Kidney (tissue), 14 donors: Measurements from ENCODE around the gene CALCOCO2. TPM values are rescaled to one million over a fixed set of nuclear protein-coding genes. Genes with fewer than 3 reads are reported as not detected.
A peak's percentile ranks its signal among the peaks of the same experiment; 100 is the strongest.

ENCODE experiments used
- DNase-seq, 5 donors: peaks; one replicate each; pipeline ENCODE4 v3.0.0-alpha.2; 2013 to 2020
- FAIRE-seq: peaks from 2 replicates; lab custom pipeline; 2012; peaks lifted over from hg19 to GRCh38; lab: Jason Lieb, UNC
- H3K27ac ChIP-seq, 2 donors: one replicate each; pipeline ENCODE4 v1.7.0; 2013; ENCODE audit warnings: low read depth in 2 of 2, low read length in 2 of 2, inconsistent platforms in 1 of 2
- H3K27me3 ChIP-seq: one replicate; pipeline ENCODE4 v1.7.1; 2013; ENCODE audit warnings: low read length, inconsistent platforms; ENCODE audit not compliant: control insufficient read depth, insufficient read depth
- H3K36me3 ChIP-seq, 3 donors: one replicate each; pipeline versions ENCODE4 v1.7.0 to v1.7.1; 2013; ENCODE audit warnings: low read length in 3 of 3, control low read depth in 1 of 3, inconsistent platforms in 1 of 3; ENCODE audit not compliant: insufficient read depth in 3 of 3, control insufficient read depth in 2 of 3
- H3K4me1 ChIP-seq, 3 donors: one replicate each; pipeline versions ENCODE4 v1.7.0 to v1.7.1; 2013; ENCODE audit warnings: low read length in 3 of 3, inconsistent platforms in 1 of 3, low read depth in 1 of 3; ENCODE audit not compliant: control insufficient read depth in 2 of 3, insufficient read depth in 2 of 3
- H3K4me3 ChIP-seq, 3 donors: one replicate each; pipeline versions ENCODE4 v1.7.0 to v1.8.1; 2013; ENCODE audit warnings: low read length in 3 of 3, control low read depth in 1 of 3, inconsistent platforms in 1 of 3
- H3K9ac ChIP-seq, 3 donors: one replicate each; pipeline versions ENCODE4 v1.7.0 to v1.7.1; 2013; ENCODE audit warnings: low read length in 3 of 3, control low read depth in 1 of 3, inconsistent platforms in 1 of 3
- H3K9me3 ChIP-seq, 3 donors: one replicate each; pipeline versions ENCODE4 v1.7.0 to v1.7.1; 2013; ENCODE audit warnings: low read length in 3 of 3, control low read depth in 1 of 3, inconsistent platforms in 1 of 3; ENCODE audit not compliant: control insufficient read depth in 2 of 3, insufficient read depth in 1 of 3
- intact Hi-C: fragments of 100-400 bp; cut with DNase I; formaldehyde crosslinking; loops from one replicate; pipeline ENCODE4 v1.11.1; 2022
- polyA plus RNA-seq: library from polyadenylated mRNA; stranded (reverse); fragments of 350-450 nt; fragmentation: Illumina TruSeq; extraction: RNeasy Lipid Tissue Mini Kit (QIAGEN cat#74804); gene quantifications from one replicate; pipeline ENCODE4 v1.2.3, GENCODE V29; 2014; ENCODE audit warnings: low read depth, low replicate concordance; ENCODE audit not compliant: insufficient read depth
- total RNA-seq: library from RNA; stranded (reverse); fragmentation: NEBNext Ultra II Directional; extraction: Animal tissue kit (Norgen Biotek cat#: 25700); gene quantifications from one replicate; pipeline ENCODE4 v1.2.1, GENCODE V29; 2021
- TF ChIP-seq, protein P1 (sequence below): IDR thresholded peaks from 3 replicates; pipeline ENCODE4 v1.5.1; 2012; ENCODE audit warnings: mild to moderate bottlenecking, moderate library complexity, borderline replicate concordance; ENCODE audit not compliant: insufficient read depth; ENCODE audit errors: extremely low read depth
- donor health status: control.
- donor health status: control.
- donor health status: control.
- donor health status: control.
- donor health status: control.
- donor health status: DM: yes; HTN: yes; CAD: no.
- donor health status: Normal renal cell carcinoma (clear cell type).

CALCOCO2 gene
- total and polyA plus RNA-seq, 2 donors from 2014 or later, result 63.6 to 157 TPM

DNA sequence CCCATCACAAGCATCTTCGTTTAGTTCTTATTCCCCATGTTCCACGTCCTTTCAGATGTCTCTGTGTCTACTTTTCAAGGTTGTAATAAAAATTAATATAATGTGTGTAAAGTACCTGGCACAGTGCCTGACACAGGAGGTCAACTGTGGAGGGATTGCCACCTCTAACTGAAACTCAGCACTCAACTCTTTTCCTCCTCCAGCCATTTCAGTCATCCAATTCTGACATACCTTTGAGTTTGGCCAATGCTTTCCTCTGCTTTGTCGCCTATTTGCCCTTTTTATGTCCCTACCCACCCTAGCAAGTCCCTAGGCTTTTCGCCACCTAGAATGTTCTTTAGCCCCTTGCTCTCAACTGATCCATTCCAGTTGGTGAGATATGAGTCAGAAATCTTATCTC is 78.9 kb downstream of the CALCOCO2 start:
- intact Hi-C loops, result no loop called here
- TF ChIP-seq, protein P1, sequence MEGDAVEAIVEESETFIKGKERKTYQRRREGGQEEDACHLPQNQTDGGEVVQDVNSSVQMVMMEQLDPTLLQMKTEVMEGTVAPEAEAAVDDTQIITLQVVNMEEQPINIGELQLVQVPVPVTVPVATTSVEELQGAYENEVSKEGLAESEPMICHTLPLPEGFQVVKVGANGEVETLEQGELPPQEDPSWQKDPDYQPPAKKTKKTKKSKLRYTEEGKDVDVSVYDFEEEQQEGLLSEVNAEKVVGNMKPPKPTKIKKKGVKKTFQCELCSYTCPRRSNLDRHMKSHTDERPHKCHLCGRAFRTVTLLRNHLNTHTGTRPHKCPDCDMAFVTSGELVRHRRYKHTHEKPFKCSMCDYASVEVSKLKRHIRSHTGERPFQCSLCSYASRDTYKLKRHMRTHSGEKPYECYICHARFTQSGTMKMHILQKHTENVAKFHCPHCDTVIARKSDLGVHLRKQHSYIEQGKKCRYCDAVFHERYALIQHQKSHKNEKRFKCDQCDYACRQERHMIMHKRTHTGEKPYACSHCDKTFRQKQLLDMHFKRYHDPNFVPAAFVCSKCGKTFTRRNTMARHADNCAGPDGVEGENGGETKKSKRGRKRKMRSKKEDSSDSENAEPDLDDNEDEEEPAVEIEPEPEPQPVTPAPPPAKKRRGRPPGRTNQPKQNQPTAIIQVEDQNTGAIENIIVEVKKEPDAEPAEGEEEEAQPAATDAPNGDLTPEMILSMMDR, result no peak
- Histone ChIP-seq H3K36me3 (peaks cover 2 to 11% (median 11%) of the 10 kb centered on the region in 3 donors), H3K4me1 (peaks cover 0 to 23% (median 16%) of the 10 kb centered on the region in 3 donors), H3K27me3 (no peaks in the 10 kb centered on the region), H3K4me3 (peak overlapping the region in 2 of 3 donors; percentile 71 to 91), H3K9ac (peak overlapping the region in 1 of 3 donors; percentile 66), H3K9me3 (no peaks in the 10 kb centered on the region), H3K27ac (peak overlapping the region in 1 of 2 donors; percentile 15)
- no peak for FAIRE-seq
- no peak for DNase-seq

DNA sequence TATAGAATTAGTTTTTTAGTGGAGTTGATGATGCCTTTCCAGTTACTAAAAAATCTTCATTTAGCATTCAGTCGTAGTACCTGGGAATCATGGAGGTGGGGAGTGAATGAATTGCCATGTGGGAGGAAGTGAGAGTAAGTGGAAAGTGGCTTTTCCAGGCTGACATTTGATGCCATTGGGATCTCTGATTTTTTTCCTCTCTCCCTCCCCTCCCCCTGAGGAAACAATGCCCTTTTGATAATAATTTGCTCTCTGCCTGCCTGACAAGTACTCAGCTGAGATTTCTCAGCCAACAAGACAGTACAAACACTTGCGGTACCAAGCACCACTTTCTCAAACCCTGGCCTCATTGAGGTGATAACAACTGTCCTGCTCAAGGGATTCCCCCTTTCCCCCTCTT is 79.5 kb downstream of the CALCOCO2 start:
- intact Hi-C loops, result no loop called here
- no peak for DNase-seq
- no peak overlapping the region for H3K9ac ChIP-seq
- H3K9me3 ChIP-seq, result no peaks in the 10 kb centered on the region
- no peak overlapping the region for H3K4me3 ChIP-seq
- H3K27me3 ChIP-seq, result no peaks in the 10 kb centered on the region
- H3K4me1 ChIP-seq, result peaks cover 0 to 25% (median 16%) of the 10 kb centered on the region in 3 donors
- no peak overlapping the region for H3K27ac ChIP-seq
- no peak for FAIRE-seq
- TF ChIP-seq, protein P1, result no peak
- peaks cover 4 to 11% (median 11%) of the 10 kb centered on the region in 3 donors for H3K36me3 ChIP-seq

DNA sequence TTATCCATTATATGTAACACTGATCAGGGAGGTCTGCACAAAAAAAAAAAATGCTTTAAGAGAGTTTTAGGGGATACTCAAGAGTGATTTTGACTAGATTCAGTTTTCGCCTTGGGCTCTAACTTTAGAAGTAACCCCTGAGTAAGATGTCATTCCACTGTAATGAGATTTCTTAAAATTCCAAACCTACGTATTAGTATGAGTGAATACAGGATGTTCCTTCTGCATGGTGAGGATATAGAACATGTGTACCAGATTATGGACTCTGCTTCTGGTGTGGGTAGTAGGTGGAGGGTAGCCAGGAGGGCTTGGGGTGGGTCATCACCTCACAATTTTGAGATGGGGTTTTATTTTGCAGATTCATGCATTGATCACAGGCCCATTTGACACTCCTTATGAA is 81.6 kb downstream of the CALCOCO2 start:
- H3K36me3 ChIP-seq, result peaks cover 6 to 16% (median 11%) of the 10 kb centered on the region in 3 donors
- FAIRE-seq (no peak), DNase-seq (no peak)
- TF ChIP-seq, protein P1, result no peak
- H3K27ac ChIP-seq, result no peak overlapping the region
- no peak overlapping the region for H3K9ac ChIP-seq
- no peaks in the 10 kb centered on the region for H3K9me3 ChIP-seq
- peaks cover 0 to 27% (median 16%) of the 10 kb centered on the region in 3 donors for H3K4me1 ChIP-seq
- no peak overlapping the region for H3K4me3 ChIP-seq
- intact Hi-C loops, result no loop called here
- H3K27me3 ChIP-seq, result no peaks in the 10 kb centered on the region

Other genes with a start within 250 kb of the CALCOCO2 start
- 99.0 TPM for gene HOXB3, start 240.8 kb upstream of the CALCOCO2 start, total RNA-seq
- gene HOXB3, start 240.8 kb upstream of the CALCOCO2 start, polyA plus RNA-seq, result 12.1 TPM
- 27.0 TPM for gene HOXB5, start 237.3 kb upstream of the CALCOCO2 start, total RNA-seq
- gene HOXB5, start 237.3 kb upstream of the CALCOCO2 start, polyA plus RNA-seq, result 12.3 TPM
- gene HOXB6, start 226.0 kb upstream of the CALCOCO2 start, total RNA-seq, result 90.2 TPM
- gene HOXB6, start 226.0 kb upstream of the CALCOCO2 start, polyA plus RNA-seq, result 44.0 TPM
- 45.4 TPM for gene HOXB7, start 220.0 kb upstream of the CALCOCO2 start, total RNA-seq
- 49.6 TPM for gene HOXB7, start 220.0 kb upstream of the CALCOCO2 start, polyA plus RNA-seq
- 48.7 TPM for gene HOXB8, start 215.7 kb upstream of the CALCOCO2 start, total RNA-seq
- 19.3 TPM for gene HOXB8, start 215.7 kb upstream of the CALCOCO2 start, polyA plus RNA-seq
- 45.8 TPM for gene HOXB9, start 204.7 kb upstream of the CALCOCO2 start, total RNA-seq
- 29.2 TPM for gene HOXB9, start 204.7 kb upstream of the CALCOCO2 start, polyA plus RNA-seq
- gene PRAC1, start 108.5 kb upstream of the CALCOCO2 start, total RNA-seq, result not detected
- not detected for gene PRAC1, start 108.5 kb upstream of the CALCOCO2 start, polyA plus RNA-seq
- not detected for gene PRAC2, start 107.8 kb upstream of the CALCOCO2 start, total RNA-seq
- not detected for gene PRAC2, start 107.8 kb upstream of the CALCOCO2 start, polyA plus RNA-seq
- gene HOXB13, start 102.3 kb upstream of the CALCOCO2 start, total RNA-seq, result not detected
- gene HOXB13, start 102.3 kb upstream of the CALCOCO2 start, polyA plus RNA-seq, result not detected
- 2.3 TPM for gene TTLL6, start 13.8 kb upstream of the CALCOCO2 start, total RNA-seq
- gene TTLL6, start 13.8 kb upstream of the CALCOCO2 start, polyA plus RNA-seq, result 4.2 TPM
- gene ATP5MC1, start 61.8 kb downstream of the CALCOCO2 start, total RNA-seq, result 71.2 TPM
- 845 TPM for gene ATP5MC1, start 61.8 kb downstream of the CALCOCO2 start, polyA plus RNA-seq
- gene UBE2Z, start 77.4 kb downstream of the CALCOCO2 start, total RNA-seq, result 86.7 TPM
- gene UBE2Z, start 77.4 kb downstream of the CALCOCO2 start, polyA plus RNA-seq, result 47.5 TPM
- 110 TPM for gene SNF8, start 113.8 kb downstream of the CALCOCO2 start, total RNA-seq
- 203 TPM for gene SNF8, start 113.8 kb downstream of the CALCOCO2 start, polyA plus RNA-seq
- not detected for gene GIP, start 137.6 kb downstream of the CALCOCO2 start, total RNA-seq
- gene GIP, start 137.6 kb downstream of the CALCOCO2 start, polyA plus RNA-seq, result not detected
- gene IGF2BP1, start 166.3 kb downstream of the CALCOCO2 start, total RNA-seq, result 1.3 TPM
- gene IGF2BP1, start 166.3 kb downstream of the CALCOCO2 start, polyA plus RNA-seq, result 1.5 TPM